C4-2B (cell line): Measurements from ENCODE around the gene PDGFRB.

ENCODE experiments used
- CTCF ChIP-seq: fragments of 450-650 bp; conservative IDR thresholded peaks from 2 replicates; pipeline ENCODE4 v1.5.1; 2017; ENCODE audit warnings: mild to moderate bottlenecking
- ZFX ChIP-seq: fragments of 450-650 bp; IDR thresholded peaks from 2 replicates; pipeline ENCODE4 v1.6.1; 2017

GRCh38 chr5:150080696-150081435 is 74.8 kb downstream of the PDGFRB start:
- TF ChIP-seq CTCF (no peak), ZFX (no peak)
